ENCODE data around the gene TMEM11.

GRCh38 chr17:21214015-21214776 is at the start of gene TMEM11:
- peak; percentile 71 for TF ChIP-seq POLR2A (IDR thresholded peaks at IDR 0.05; ENCODE audit: low read length)
- TF ChIP-seq GATA1 (IDR thresholded peaks at IDR 0.05; ENCODE audit: low read depth, low read length) = no peak

Measured in erythroblast (primary cell).